ENCODE data around the gene ARID1A.

- TF ChIP-seq RAD21 (IDR thresholded peaks at IDR 0.05; ENCODE audit: low read depth) (no peak), EGR1 (IDR thresholded peaks at IDR 0.05) (no peak), ZBTB7A (IDR thresholded peaks at IDR 0.05; ENCODE audit: low read depth) (no peak), CREB1 (IDR thresholded peaks at IDR 0.05; ENCODE audit: low read depth) (no peak), USF1 (IDR thresholded peaks at IDR 0.05) (no peak), YY1 (IDR thresholded peaks at IDR 0.05; ENCODE audit: low read depth) (no peak), TAF1 (IDR thresholded peaks at IDR 0.05; ENCODE audit: low read depth) (no peak), FOXM1 (IDR thresholded peaks at IDR 0.05; ENCODE audit: borderline replicate concordance, low read depth) (no peak)
- TF ChIP-seq, protein P1, sequence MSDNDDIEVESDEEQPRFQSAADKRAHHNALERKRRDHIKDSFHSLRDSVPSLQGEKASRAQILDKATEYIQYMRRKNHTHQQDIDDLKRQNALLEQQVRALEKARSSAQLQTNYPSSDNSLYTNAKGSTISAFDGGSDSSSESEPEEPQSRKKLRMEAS (IDR thresholded peaks at IDR 0.05): no peak
Observed at GRCh38 chr1:26724118-26724517, 28.3 kb downstream of the ARID1A start.

Data from Ishikawa (cell line).